BLaER1 (cell line): ENCODE measurements around the gene C2orf76.

Experiments used
- H3K27ac ChIP-seq: shearing (Covaris generic); formaldehyde crosslinking; 2 replicates; pipeline ENCODE4 v1.8.1; 2022
- H3K27me3 ChIP-seq: shearing (Covaris generic); formaldehyde crosslinking; 2 replicates; pipeline ENCODE4 v1.8.1; 2022
- H3K36me3 ChIP-seq: shearing (Covaris generic); formaldehyde crosslinking; 2 replicates; pipeline ENCODE4 v1.8.1; 2022
- H3K4me1 ChIP-seq: shearing (Covaris generic); formaldehyde crosslinking; 2 replicates; pipeline ENCODE4 v1.8.1; 2022
- H3K4me2 ChIP-seq: shearing (Covaris generic); formaldehyde crosslinking; 2 replicates; pipeline ENCODE4 v1.8.1; 2022
- H3K4me3 ChIP-seq: shearing (Covaris generic); formaldehyde crosslinking; 2 replicates; pipeline ENCODE4 v1.8.1; 2022
- H3K9ac ChIP-seq: shearing (Covaris generic); formaldehyde crosslinking; 2 replicates; pipeline ENCODE4 v1.8.1; 2022
- H3K9me3 ChIP-seq: shearing (Covaris generic); formaldehyde crosslinking; 2 replicates; pipeline ENCODE4 v1.8.1; 2022
- H4K20me1 ChIP-seq: shearing (Covaris generic); formaldehyde crosslinking; 2 replicates; pipeline ENCODE4 v1.8.1; 2022
- Cebpa-rat ChIP-seq: shearing (Covaris generic); IDR thresholded peaks from 2 replicates; pipeline ENCODE4 v1.8.1; 2022

Gene C2orf76

GRCh38 chr2:119366161-119366648, 429 bp downstream of the C2orf76 start:
- Histone ChIP-seq H3K36me3 (peaks cover 33% of the 10 kb centered on the region), H3K4me3 (peak overlapping the region; percentile 77), H4K20me1 (peaks cover 42% of the 10 kb centered on the region), H3K9ac (peak overlapping the region; percentile 86), H3K9me3 (no peaks in the 10 kb centered on the region), H3K27me3 (no peaks in the 10 kb centered on the region), H3K27ac (peak overlapping the region; percentile 91), H3K4me1 (peaks cover 73% of the 10 kb centered on the region), H3K4me2 (peak overlapping the region; percentile 95)
- TF ChIP-seq Cebpa-rat: no peak

GRCh38 chr2:119365436-119365835, 1.2 kb downstream of the C2orf76 start:
- no peak for TF ChIP-seq Cebpa-rat
- peak overlapping the region; percentile 77 for H3K4me3 ChIP-seq
- H3K4me2 ChIP-seq: peak overlapping the region; percentile 95
- peak overlapping the region; percentile 86 for H3K9ac ChIP-seq
- peaks cover 65% of the 10 kb centered on the region for H3K4me1 ChIP-seq
- H4K20me1 ChIP-seq: peaks cover 35% of the 10 kb centered on the region
- peak overlapping the region; percentile 91 for H3K27ac ChIP-seq
- H3K36me3 ChIP-seq: peaks cover 26% of the 10 kb centered on the region
- no peaks in the 10 kb centered on the region for H3K9me3 ChIP-seq
- H3K27me3 ChIP-seq: no peaks in the 10 kb centered on the region

- H3K4me2 ChIP-seq: peak overlapping the region; percentile 95
Measured at GRCh38 chr2:119364798-119365197, 1.8 kb downstream of the C2orf76 start.

DNA sequence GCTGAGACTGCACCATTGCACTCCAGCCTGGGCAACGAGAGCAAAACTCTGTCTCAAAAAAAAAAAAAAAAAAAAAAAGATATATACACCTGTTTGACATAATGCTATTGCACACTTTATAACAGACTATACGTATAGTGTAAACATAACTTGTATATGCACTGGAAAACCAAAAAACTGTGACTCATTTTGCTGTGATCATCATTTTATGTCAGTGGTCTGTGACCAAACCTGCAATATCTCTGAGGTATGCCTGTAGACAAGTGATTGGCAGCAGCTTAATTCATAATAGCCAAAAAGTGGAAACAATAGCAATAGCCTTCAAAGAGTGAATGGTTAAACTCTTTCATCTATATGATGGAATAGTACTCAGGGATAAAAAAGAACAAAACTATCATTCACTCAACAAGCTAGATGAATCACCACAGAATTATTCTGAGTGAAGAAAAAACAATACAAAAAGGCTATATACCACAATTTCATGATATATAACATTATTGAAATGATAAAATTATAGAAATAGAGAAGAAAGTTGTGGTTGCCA, 6.1 kb downstream of the C2orf76 start:
- Histone ChIP-seq H3K4me2 (no peak overlapping the region), H3K27me3 (no peaks in the 10 kb centered on the region), H3K36me3 (no peaks in the 10 kb centered on the region), H3K4me3 (no peak overlapping the region), H3K9me3 (peaks cover 3% of the 10 kb centered on the region; the same call in 1 of the 2 replicates), H3K27ac (no peak overlapping the region), H4K20me1 (no peaks in the 10 kb centered on the region), H3K9ac (no peak overlapping the region), H3K4me1 (peaks cover 50% of the 10 kb centered on the region)
- no peak for TF ChIP-seq Cebpa-rat

More at GRCh38 chr2:119364798-119365197, 1.8 kb downstream of the C2orf76 start:
- peaks cover 59% of the 10 kb centered on the region for H3K4me1 ChIP-seq
- peaks cover 19% of the 10 kb centered on the region for H3K36me3 ChIP-seq
- no peak overlapping the region for H3K27ac ChIP-seq
- no peak overlapping the region for H3K4me3 ChIP-seq
- H3K9me3 ChIP-seq: no peaks in the 10 kb centered on the region
- H3K9ac ChIP-seq: no peak overlapping the region
- no peaks in the 10 kb centered on the region for H3K27me3 ChIP-seq
- TF ChIP-seq Cebpa-rat: no peak
- H4K20me1 ChIP-seq: peaks cover 28% of the 10 kb centered on the region

DNA sequence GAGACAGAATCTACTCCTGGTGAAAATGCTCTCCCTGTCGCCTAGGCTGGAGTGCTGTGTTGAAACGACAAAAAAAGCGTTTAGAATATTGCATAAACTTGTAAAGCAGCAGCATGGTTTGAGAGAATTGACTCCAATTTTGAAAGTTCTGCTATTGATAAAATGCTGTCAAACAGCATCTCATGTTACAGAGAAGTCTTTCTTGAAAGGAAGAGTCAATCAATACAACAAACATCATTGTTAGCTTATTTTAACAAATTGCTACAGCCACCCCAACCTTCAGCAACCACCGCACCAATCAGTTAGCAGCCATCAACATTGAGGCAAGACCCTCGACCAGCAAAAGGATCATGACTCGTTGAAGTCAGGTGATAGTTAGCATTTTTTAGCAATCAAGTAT, 6.9 kb downstream of the C2orf76 start:
- no peak overlapping the region for H3K27ac ChIP-seq
- no peak for TF ChIP-seq Cebpa-rat

GRCh38 chr2:119354860-119355259, 11.8 kb downstream of the C2orf76 start:
- Histone ChIP-seq H4K20me1 (no peaks in the 10 kb centered on the region), H3K9me3 (peaks cover 14% of the 10 kb centered on the region; the same call in 1 of the 2 replicates), H3K4me2 (peak overlapping the region; percentile 66), H3K27me3 (no peaks in the 10 kb centered on the region), H3K9ac (no peak overlapping the region), H3K4me1 (peaks cover 67% of the 10 kb centered on the region), H3K27ac (no peak overlapping the region), H3K36me3 (no peaks in the 10 kb centered on the region), H3K4me3 (no peak overlapping the region)
- TF ChIP-seq Cebpa-rat: no peak

More for the DNA sequence above, 6.9 kb downstream of the C2orf76 start:
- Histone ChIP-seq H3K4me3 (no peak overlapping the region), H3K4me1 (peaks cover 50% of the 10 kb centered on the region), H3K9ac (no peak overlapping the region), H4K20me1 (no peaks in the 10 kb centered on the region), H3K27me3 (no peaks in the 10 kb centered on the region), H3K36me3 (no peaks in the 10 kb centered on the region), H3K9me3 (peaks cover 9% of the 10 kb centered on the region; the same call in 1 of the 2 replicates), H3K4me2 (no peak overlapping the region)

DNA sequence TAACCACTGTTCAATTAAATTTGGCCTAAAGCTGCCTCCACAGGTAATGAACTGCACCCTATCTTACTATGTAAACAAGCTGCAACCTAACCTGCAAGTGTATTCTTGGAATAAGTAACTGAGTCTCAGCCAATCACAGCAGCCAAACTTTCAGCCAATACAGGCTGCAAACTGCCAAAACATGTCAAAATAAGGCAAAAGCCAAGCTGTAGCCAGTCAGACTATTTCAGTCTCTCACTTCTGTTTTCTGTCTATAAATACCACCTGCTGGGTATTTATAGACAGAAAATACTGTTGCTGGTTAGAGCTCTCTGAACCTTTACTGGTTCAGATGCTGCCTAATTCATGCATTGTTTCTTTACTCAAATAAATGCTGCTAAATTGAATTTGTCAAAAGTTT, 14.3 kb downstream of the C2orf76 start:
- H3K9me3 ChIP-seq: peaks cover 14% of the 10 kb centered on the region; the same call in 1 of the 2 replicates
- H4K20me1 ChIP-seq: no peaks in the 10 kb centered on the region
- peaks cover 75% of the 10 kb centered on the region for H3K4me1 ChIP-seq
- peak overlapping the region; percentile 44 for H3K4me2 ChIP-seq
- H3K36me3 ChIP-seq: no peaks in the 10 kb centered on the region
- peak overlapping the region; percentile 55 for H3K27ac ChIP-seq
- no peak overlapping the region for H3K9ac ChIP-seq
- H3K4me3 ChIP-seq: no peak overlapping the region
- no peak for TF ChIP-seq Cebpa-rat
- no peaks in the 10 kb centered on the region for H3K27me3 ChIP-seq

- Histone ChIP-seq H3K4me2 (peak overlapping the region; percentile 44), H4K20me1 (no peaks in the 10 kb centered on the region), H3K9ac (no peak overlapping the region), H3K27ac (peak overlapping the region; percentile 37; the same call in 1 of the 2 replicates), H3K27me3 (no peaks in the 10 kb centered on the region), H3K36me3 (no peaks in the 10 kb centered on the region), H3K9me3 (peaks cover 11% of the 10 kb centered on the region; the same call in 1 of the 2 replicates), H3K4me1 (peaks cover 56% of the 10 kb centered on the region), H3K4me3 (no peak overlapping the region)
- no peak for TF ChIP-seq Cebpa-rat
Measured at GRCh38 chr2:119350311-119350998, 16.2 kb downstream of the C2orf76 start.

DNA sequence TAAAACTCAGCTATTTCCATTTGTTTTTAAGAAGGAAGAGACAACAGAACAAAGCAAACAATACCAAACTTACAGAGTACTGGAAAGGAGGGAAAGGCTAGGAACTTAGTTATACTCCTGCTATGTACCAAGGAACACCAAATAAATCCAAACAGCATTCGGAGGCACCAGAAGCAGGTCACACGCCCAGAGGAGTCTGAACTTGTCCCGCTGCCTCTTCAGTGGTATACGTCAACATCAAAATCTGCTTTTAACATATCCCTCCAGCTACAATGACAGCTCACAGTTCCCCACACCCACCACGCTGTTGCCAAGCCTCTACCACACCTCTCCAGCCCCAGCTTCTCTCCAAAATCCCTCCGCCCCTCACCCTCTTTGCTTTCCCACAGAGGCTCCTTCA, 17.3 kb downstream of the C2orf76 start:
- Histone ChIP-seq H4K20me1 (no peaks in the 10 kb centered on the region), H3K4me1 (peaks cover 47% of the 10 kb centered on the region)

DNA sequence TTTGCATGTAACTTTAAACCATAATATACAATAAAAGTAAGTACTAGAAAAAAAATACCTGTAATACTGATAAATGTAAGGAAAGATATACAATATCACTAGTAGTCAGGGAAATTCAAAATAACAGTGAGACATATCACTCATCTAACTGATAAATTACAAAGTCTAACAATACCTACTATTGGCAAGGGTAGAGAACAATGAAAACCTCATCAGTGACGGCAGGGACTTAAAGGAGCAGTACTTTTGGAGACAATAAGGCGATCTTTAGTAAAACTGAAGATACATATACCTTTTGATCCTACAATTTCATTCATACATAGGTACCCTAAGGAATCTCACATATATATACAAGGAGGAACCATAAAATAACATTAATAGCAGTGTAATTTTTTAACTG, 24.9 kb downstream of the C2orf76 start:
- no peak overlapping the region for H3K9ac ChIP-seq
- no peaks in the 10 kb centered on the region for H3K9me3 ChIP-seq
- no peak overlapping the region for H3K4me2 ChIP-seq
- no peaks in the 10 kb centered on the region for H3K36me3 ChIP-seq
- H4K20me1 ChIP-seq: no peaks in the 10 kb centered on the region
- no peak for TF ChIP-seq Cebpa-rat
- no peak overlapping the region for H3K4me3 ChIP-seq
- peaks cover 24% of the 10 kb centered on the region for H3K4me1 ChIP-seq
- no peaks in the 10 kb centered on the region for H3K27me3 ChIP-seq
- no peak overlapping the region for H3K27ac ChIP-seq

More for the DNA sequence above, 17.3 kb downstream of the C2orf76 start:
- TF ChIP-seq Cebpa-rat: no peak
- no peaks in the 10 kb centered on the region for H3K36me3 ChIP-seq
- H3K9ac ChIP-seq: no peak overlapping the region
- H3K4me3 ChIP-seq: no peak overlapping the region
- H3K27ac ChIP-seq: no peak overlapping the region
- H3K9me3 ChIP-seq: peaks cover 5% of the 10 kb centered on the region; the same call in 1 of the 2 replicates
- H3K4me2 ChIP-seq: no peak overlapping the region
- H3K27me3 ChIP-seq: no peaks in the 10 kb centered on the region
